Measurements from ENCODE around the gene CERS6. TPM values are rescaled to one million over a fixed set of nuclear protein-coding genes. Genes with fewer than 3 reads are reported as not detected.

CERS6 gene
- total RNA-seq, 1 experiment from 2014 or later = 17.3 TPM

DNA sequence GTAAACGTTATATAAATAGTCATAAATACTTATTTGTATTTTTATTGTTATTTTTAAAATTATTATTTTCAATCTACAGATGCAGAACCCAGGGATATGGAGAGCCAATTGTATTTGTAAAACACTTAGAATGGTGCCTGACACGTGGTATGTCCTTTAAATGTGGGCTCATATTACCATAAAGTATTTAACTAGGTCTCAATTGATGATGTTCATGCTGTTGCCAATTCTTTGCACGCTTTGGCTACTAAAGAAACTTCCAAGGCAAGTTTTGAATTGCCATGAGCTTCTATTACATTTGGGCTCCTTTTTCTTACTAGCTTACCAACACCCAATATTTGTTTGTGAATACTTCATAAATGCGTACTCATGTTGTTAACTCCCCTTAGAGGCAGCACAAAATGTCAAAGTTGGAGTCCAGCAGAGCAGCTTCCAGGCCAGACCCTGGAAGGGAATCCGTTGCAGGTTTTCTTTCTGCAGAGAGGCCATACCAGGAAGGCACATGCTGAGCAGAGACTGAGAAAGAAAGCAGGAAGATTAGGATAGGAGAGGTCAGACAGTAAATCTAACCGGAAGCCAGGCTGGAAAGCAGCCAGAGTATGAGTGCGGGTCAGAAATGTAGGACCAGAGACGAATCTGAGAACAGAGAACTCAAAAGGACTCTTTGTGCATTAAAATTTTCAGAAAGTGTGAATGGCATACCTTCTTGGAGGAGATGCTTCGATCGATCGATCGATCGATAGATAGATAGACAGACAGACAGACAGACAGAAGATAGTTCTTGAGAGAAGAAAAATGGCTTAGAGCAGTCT lies 342.2 kb downstream of the CERS6 start:
- no peak for TF ChIP-seq TEAD4 (CRISPR knock-in tag; IDR thresholded peaks at IDR 0.05)
- TF ChIP-seq, protein P1, sequence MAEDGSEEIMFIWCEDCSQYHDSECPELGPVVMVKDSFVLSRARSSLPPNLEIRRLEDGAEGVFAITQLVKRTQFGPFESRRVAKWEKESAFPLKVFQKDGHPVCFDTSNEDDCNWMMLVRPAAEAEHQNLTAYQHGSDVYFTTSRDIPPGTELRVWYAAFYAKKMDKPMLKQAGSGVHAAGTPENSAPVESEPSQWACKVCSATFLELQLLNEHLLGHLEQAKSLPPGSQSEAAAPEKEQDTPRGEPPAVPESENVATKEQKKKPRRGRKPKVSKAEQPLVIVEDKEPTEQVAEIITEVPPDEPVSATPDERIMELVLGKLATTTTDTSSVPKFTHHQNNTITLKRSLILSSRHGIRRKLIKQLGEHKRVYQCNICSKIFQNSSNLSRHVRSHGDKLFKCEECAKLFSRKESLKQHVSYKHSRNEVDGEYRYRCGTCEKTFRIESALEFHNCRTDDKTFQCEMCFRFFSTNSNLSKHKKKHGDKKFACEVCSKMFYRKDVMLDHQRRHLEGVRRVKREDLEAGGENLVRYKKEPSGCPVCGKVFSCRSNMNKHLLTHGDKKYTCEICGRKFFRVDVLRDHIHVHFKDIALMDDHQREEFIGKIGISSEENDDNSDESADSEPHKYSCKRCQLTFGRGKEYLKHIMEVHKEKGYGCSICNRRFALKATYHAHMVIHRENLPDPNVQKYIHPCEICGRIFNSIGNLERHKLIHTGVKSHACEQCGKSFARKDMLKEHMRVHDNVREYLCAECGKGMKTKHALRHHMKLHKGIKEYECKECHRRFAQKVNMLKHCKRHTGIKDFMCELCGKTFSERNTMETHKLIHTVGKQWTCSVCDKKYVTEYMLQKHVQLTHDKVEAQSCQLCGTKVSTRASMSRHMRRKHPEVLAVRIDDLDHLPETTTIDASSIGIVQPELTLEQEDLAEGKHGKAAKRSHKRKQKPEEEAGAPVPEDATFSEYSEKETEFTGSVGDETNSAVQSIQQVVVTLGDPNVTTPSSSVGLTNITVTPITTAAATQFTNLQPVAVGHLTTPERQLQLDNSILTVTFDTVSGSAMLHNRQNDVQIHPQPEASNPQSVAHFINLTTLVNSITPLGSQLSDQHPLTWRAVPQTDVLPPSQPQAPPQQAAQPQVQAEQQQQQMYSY (CRISPR knock-in tag; IDR thresholded peaks at IDR 0.05) = peak; percentile 98
- peaks cover 45% of the 10 kb centered on the region for H3K4me1 Mint-ChIP-seq

DNA sequence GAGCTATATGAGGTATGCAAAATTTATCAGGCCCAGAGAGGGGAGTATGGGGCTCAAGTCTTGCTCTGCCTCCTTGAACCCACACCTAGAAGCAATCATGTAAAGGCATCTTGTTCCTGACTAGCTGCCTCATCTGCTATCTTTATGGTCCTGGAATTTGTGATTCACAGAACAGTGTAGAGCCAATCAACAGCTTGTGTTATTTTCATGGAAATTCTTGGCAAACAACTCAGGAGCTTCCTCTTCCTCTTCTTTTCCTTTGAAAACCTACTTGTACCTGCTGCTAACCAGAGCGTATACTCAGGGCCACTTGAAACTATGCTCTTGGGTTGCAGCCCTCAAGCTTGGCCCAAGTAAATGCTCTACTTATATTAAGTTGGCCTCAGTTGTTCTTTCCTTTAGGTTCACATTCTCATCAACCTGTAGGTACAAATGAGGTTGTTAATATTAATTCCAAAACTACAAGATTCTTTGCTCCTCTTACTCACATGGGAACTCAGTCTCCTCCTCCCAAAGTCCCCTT lies 342.9 kb downstream of the CERS6 start:
- Mint-ChIP-seq H3K36me3 (no peaks in the 10 kb centered on the region), H3K4me3 (no peak overlapping the region; the same call in 1 of the 2 replicates), H3K27me3 (ENCODE audit: low read depth) (peaks cover 2% of the 10 kb centered on the region; the same call in 1 of the 2 replicates), H3K9me3 (peaks cover 2% of the 10 kb centered on the region), H3K27ac (peak overlapping the region; percentile 21; the same call in 1 of the 2 replicates), H3K4me1 (peaks cover 49% of the 10 kb centered on the region)
- ATAC-seq = peak; percentile 63
- ChIA-PET POLR2A (no interaction called here), CTCF (interaction anchor here (1.4 kb wide), 1 partner anchor 25 kb away, joined by 4 read pairs; no protein-coding TSS in a partner anchor)
- TF ChIP-seq, protein P2, sequence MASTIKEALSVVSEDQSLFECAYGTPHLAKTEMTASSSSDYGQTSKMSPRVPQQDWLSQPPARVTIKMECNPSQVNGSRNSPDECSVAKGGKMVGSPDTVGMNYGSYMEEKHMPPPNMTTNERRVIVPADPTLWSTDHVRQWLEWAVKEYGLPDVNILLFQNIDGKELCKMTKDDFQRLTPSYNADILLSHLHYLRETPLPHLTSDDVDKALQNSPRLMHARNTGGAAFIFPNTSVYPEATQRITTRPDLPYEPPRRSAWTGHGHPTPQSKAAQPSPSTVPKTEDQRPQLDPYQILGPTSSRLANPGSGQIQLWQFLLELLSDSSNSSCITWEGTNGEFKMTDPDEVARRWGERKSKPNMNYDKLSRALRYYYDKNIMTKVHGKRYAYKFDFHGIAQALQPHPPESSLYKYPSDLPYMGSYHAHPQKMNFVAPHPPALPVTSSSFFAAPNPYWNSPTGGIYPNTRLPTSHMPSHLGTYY (CRISPR knock-in tag; IDR thresholded peaks at IDR 0.05) = no peak
- TF ChIP-seq ETV6 (CRISPR knock-in tag; IDR thresholded peaks at IDR 0.05) (no peak), ZNF416 (CRISPR knock-in tag; IDR thresholded peaks at IDR 0.05) (no peak), MYBL2 (CRISPR knock-in tag; IDR thresholded peaks at IDR 0.05) (no peak)
- TF ChIP-seq, protein P3, sequence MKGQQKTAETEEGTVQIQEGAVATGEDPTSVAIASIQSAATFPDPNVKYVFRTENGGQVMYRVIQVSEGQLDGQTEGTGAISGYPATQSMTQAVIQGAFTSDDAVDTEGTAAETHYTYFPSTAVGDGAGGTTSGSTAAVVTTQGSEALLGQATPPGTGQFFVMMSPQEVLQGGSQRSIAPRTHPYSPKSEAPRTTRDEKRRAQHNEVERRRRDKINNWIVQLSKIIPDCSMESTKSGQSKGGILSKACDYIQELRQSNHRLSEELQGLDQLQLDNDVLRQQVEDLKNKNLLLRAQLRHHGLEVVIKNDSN (CRISPR knock-in tag; IDR thresholded peaks at IDR 0.05) = no peak
- TF ChIP-seq, protein P4, sequence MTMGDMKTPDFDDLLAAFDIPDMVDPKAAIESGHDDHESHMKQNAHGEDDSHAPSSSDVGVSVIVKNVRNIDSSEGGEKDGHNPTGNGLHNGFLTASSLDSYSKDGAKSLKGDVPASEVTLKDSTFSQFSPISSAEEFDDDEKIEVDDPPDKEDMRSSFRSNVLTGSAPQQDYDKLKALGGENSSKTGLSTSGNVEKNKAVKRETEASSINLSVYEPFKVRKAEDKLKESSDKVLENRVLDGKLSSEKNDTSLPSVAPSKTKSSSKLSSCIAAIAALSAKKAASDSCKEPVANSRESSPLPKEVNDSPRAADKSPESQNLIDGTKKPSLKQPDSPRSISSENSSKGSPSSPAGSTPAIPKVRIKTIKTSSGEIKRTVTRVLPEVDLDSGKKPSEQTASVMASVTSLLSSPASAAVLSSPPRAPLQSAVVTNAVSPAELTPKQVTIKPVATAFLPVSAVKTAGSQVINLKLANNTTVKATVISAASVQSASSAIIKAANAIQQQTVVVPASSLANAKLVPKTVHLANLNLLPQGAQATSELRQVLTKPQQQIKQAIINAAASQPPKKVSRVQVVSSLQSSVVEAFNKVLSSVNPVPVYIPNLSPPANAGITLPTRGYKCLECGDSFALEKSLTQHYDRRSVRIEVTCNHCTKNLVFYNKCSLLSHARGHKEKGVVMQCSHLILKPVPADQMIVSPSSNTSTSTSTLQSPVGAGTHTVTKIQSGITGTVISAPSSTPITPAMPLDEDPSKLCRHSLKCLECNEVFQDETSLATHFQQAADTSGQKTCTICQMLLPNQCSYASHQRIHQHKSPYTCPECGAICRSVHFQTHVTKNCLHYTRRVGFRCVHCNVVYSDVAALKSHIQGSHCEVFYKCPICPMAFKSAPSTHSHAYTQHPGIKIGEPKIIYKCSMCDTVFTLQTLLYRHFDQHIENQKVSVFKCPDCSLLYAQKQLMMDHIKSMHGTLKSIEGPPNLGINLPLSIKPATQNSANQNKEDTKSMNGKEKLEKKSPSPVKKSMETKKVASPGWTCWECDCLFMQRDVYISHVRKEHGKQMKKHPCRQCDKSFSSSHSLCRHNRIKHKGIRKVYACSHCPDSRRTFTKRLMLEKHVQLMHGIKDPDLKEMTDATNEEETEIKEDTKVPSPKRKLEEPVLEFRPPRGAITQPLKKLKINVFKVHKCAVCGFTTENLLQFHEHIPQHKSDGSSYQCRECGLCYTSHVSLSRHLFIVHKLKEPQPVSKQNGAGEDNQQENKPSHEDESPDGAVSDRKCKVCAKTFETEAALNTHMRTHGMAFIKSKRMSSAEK (CRISPR knock-in tag; IDR thresholded peaks at IDR 0.05; ENCODE audit: borderline replicate concordance) = no peak
- TF ChIP-seq, protein P5, sequence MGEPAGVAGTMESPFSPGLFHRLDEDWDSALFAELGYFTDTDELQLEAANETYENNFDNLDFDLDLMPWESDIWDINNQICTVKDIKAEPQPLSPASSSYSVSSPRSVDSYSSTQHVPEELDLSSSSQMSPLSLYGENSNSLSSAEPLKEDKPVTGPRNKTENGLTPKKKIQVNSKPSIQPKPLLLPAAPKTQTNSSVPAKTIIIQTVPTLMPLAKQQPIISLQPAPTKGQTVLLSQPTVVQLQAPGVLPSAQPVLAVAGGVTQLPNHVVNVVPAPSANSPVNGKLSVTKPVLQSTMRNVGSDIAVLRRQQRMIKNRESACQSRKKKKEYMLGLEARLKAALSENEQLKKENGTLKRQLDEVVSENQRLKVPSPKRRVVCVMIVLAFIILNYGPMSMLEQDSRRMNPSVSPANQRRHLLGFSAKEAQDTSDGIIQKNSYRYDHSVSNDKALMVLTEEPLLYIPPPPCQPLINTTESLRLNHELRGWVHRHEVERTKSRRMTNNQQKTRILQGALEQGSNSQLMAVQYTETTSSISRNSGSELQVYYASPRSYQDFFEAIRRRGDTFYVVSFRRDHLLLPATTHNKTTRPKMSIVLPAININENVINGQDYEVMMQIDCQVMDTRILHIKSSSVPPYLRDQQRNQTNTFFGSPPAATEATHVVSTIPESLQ (CRISPR knock-in tag; IDR thresholded peaks at IDR 0.05) = no peak
- no peak for DNase-seq (ENCODE audit: low spot score)

More for the DNA sequence above, 342.2 kb downstream of the CERS6 start:
- DNase-seq (ENCODE audit: low spot score) (peak; percentile 28), ATAC-seq (peak; percentile 86)
- Mint-ChIP-seq H3K4me3 (no peak overlapping the region), H3K36me3 (no peaks in the 10 kb centered on the region), H3K27me3 (ENCODE audit: low read depth) (peaks cover 2% of the 10 kb centered on the region; the same call in 1 of the 2 replicates), H3K9me3 (peaks cover 3% of the 10 kb centered on the region), H3K27ac (peak overlapping the region; percentile 49; the same call in 1 of the 2 replicates)
- ChIA-PET POLR2A (no interaction called here), CTCF (interaction anchor here (1.4 kb wide), 1 partner anchor 24 kb away, joined by 4 read pairs; no protein-coding TSS in a partner anchor)

Measured in WTC11 (cell line).